ENCODE data around the gene DEUP1. TPM values are rescaled to one million over a fixed set of nuclear protein-coding genes. Genes with fewer than 3 reads are reported as not detected.
A peak's percentile ranks its signal among the peaks of the same experiment; 100 is the strongest.
"Not testable (repeated sequence)": the region's sequence is repeated elsewhere in the genome, so short reads cannot be mapped to it uniquely, and the experiment has no call there.

The DEUP1 gene
- total RNA-seq, 1 donor from 2014 or later = 0.41 TPM

GRCh38 chr11:93411705-93412104 is 81.2 kb downstream of the DEUP1 start:
- H3K9me3 Mint-ChIP-seq (ENCODE audit: unreplicated experiment) = no peaks in the 10 kb centered on the region
- H3K4me3 Mint-ChIP-seq (ENCODE audit: unreplicated experiment) = no peak overlapping the region
- H3K4me3 ChIP-seq (ENCODE audit: insufficient read depth, low read depth, low read length) = no peak overlapping the region
- H3K4me1 ChIP-seq (ENCODE audit: insufficient read depth, low read length) = no peaks in the 10 kb centered on the region
- H3K4me1 Mint-ChIP-seq (ENCODE audit: low read depth, unreplicated experiment) = peaks cover 13% of the 10 kb centered on the region
- no peaks in the 10 kb centered on the region for H3K27me3 Mint-ChIP-seq (ENCODE audit: low read depth, unreplicated experiment)
- DNase-seq (ENCODE audit: low read depth) (no peak), FAIRE-seq (no peak)
- H3K36me3 Mint-ChIP-seq (ENCODE audit: low read depth, unreplicated experiment) = no peaks in the 10 kb centered on the region
- no peak overlapping the region for H3K27ac ChIP-seq (ENCODE audit: low read depth, low read length)
- no peak overlapping the region for H3K4me2 ChIP-seq (ENCODE audit: low read length)
- H3K27ac Mint-ChIP-seq (ENCODE audit: unreplicated experiment) = peak overlapping the region; percentile 4
- TF ChIP-seq EZH2 (IDR thresholded peaks at IDR 0.05; ENCODE audit: insufficient read depth, low read length) = no peak
- no peak for TF ChIP-seq CTCF (IDR thresholded peaks at IDR 0.05; ENCODE audit: insufficient read depth, low read depth, low read length)
- H3K27me3 ChIP-seq (ENCODE audit: insufficient read depth, low read length) = no peaks in the 10 kb centered on the region
- H3K9ac ChIP-seq (ENCODE audit: low read length) = no peak overlapping the region
- no peak overlapping the region for H2AFZ ChIP-seq (ENCODE audit: low read depth, low read length)
- no peaks in the 10 kb centered on the region for H3K36me3 ChIP-seq (ENCODE audit: insufficient read depth, low read length)
- no peaks in the 10 kb centered on the region for H3K79me2 ChIP-seq (ENCODE audit: insufficient read depth, low read length)
- H4K20me1 ChIP-seq (ENCODE audit: insufficient read depth, low read length) = no peaks in the 10 kb centered on the region
- H3K9me3 ChIP-seq (ENCODE audit: insufficient read depth, low read depth, low read length) = no peaks in the 10 kb centered on the region

- no peak for DNase-seq (ENCODE audit: low read depth)
- Histone ChIP-seq H3K9ac (ENCODE audit: low read length) (no peak overlapping the region), H3K27ac (ENCODE audit: low read depth, low read length) (no peak overlapping the region), H3K36me3 (ENCODE audit: insufficient read depth, low read length) (no peaks in the 10 kb centered on the region), H3K4me3 (ENCODE audit: insufficient read depth, low read depth, low read length) (no peak overlapping the region), H3K27me3 (ENCODE audit: insufficient read depth, low read length) (no peaks in the 10 kb centered on the region), H2AFZ (ENCODE audit: low read depth, low read length) (no peak overlapping the region), H3K4me1 (ENCODE audit: insufficient read depth, low read length) (no peaks in the 10 kb centered on the region), H3K9me3 (ENCODE audit: insufficient read depth, low read depth, low read length) (no peaks in the 10 kb centered on the region), H3K4me2 (ENCODE audit: low read length) (no peak overlapping the region), H3K79me2 (ENCODE audit: insufficient read depth, low read length) (no peaks in the 10 kb centered on the region), H4K20me1 (ENCODE audit: insufficient read depth, low read length) (no peaks in the 10 kb centered on the region)
- no peak overlapping the region for H3K27ac Mint-ChIP-seq (ENCODE audit: unreplicated experiment)
- H3K36me3 Mint-ChIP-seq (ENCODE audit: low read depth, unreplicated experiment) = peaks cover 2% of the 10 kb centered on the region
- no peak for FAIRE-seq
- TF ChIP-seq CTCF (IDR thresholded peaks at IDR 0.05; ENCODE audit: insufficient read depth, low read depth, low read length) = no peak
- TF ChIP-seq EZH2 (IDR thresholded peaks at IDR 0.05; ENCODE audit: insufficient read depth, low read length) = no peak
- H3K27me3 Mint-ChIP-seq (ENCODE audit: low read depth, unreplicated experiment) = peaks cover 4% of the 10 kb centered on the region
- no peaks in the 10 kb centered on the region for H3K4me1 Mint-ChIP-seq (ENCODE audit: low read depth, unreplicated experiment)
- H3K4me3 Mint-ChIP-seq (ENCODE audit: unreplicated experiment) = no peak overlapping the region
- peaks cover 4% of the 10 kb centered on the region for H3K9me3 Mint-ChIP-seq (ENCODE audit: unreplicated experiment)
Observed at GRCh38 chr11:93432247-93432646, 101.7 kb downstream of the DEUP1 start.

- DNase-seq (ENCODE audit: low read depth); H3K27ac ChIP-seq (ENCODE audit: low read depth, low read length); H3K9me3 ChIP-seq (ENCODE audit: insufficient read depth, low read depth, low read length); H3K4me3 Mint-ChIP-seq (ENCODE audit: unreplicated experiment); H3K9ac ChIP-seq (ENCODE audit: low read length); H3K36me3 Mint-ChIP-seq (ENCODE audit: low read depth, unreplicated experiment); H3K4me2 ChIP-seq (ENCODE audit: low read length); FAIRE-seq; H3K4me1 ChIP-seq (ENCODE audit: insufficient read depth, low read length); H3K27me3 Mint-ChIP-seq (ENCODE audit: low read depth, unreplicated experiment); H4K20me1 ChIP-seq (ENCODE audit: insufficient read depth, low read length); H2AFZ ChIP-seq (ENCODE audit: low read depth, low read length); H3K79me2 ChIP-seq (ENCODE audit: insufficient read depth, low read length); H3K27ac Mint-ChIP-seq (ENCODE audit: unreplicated experiment); H3K4me3 ChIP-seq (ENCODE audit: insufficient read depth, low read depth, low read length); H3K27me3 ChIP-seq (ENCODE audit: insufficient read depth, low read length); H3K36me3 ChIP-seq (ENCODE audit: insufficient read depth, low read length): not testable (repeated sequence)
- Mint-ChIP-seq H3K4me1 (ENCODE audit: low read depth, unreplicated experiment) (peaks cover 15% of the 10 kb centered on the region), H3K9me3 (ENCODE audit: unreplicated experiment) (peaks cover 16% of the 10 kb centered on the region)
Observed at GRCh38 chr11:93443232-93443631, 112.7 kb downstream of the DEUP1 start.
